B cell (primary cell): ENCODE data around the gene PLCD4. TPM values are rescaled to one million over a fixed set of nuclear protein-coding genes. Genes with fewer than 3 reads are reported as not detected.
A peak's percentile ranks its signal among the peaks of the same experiment; 100 is the strongest.

Experiments used
- ATAC-seq: fragments of 200-7000 bp; cut with Tn5 transposase; one replicate; pipeline ENCODE4 v1.10.0; 2021; ENCODE audit warnings: low read depth, mild to moderate bottlenecking, moderate number of reproducible peaks, moderate library complexity
- CTCF ChIA-PET: fragments of 350-600 bp; sonication (Branson Sonifier 250); formaldehyde crosslinking; loops from one replicate; lab custom pipeline; 2021; ENCODE audit warnings: antibody characterized with exemption, inconsistent platforms; lab: Charles Lee
- POLR2A ChIA-PET: fragments of 350-600 bp; sonication (Branson Sonifier 250); formaldehyde crosslinking; loops from one replicate; lab custom pipeline; 2021; ENCODE audit warnings: antibody characterized with exemption; lab: Charles Lee
- DNase-seq: peaks from one replicate; pipeline ENCODE4 v3.0.0; 2013
- H2AFZ ChIP-seq: 2 replicates; pipeline ENCODE4 v1.6.1; 2012; ENCODE audit warnings: mild to moderate bottlenecking, low read depth, low read length; ENCODE audit not compliant: insufficient read depth, poor library complexity, severe bottlenecking
- H3K27ac ChIP-seq, 2 donors: 1 replicate in 1 of 2; 2 replicates in 1 of 2; pipeline ENCODE4 v1.5.1; 2012 to 2013; ENCODE audit warnings: low read length in 2 of 2, mild to moderate bottlenecking in 2 of 2, moderate library complexity in 1 of 2
- H3K27me3 ChIP-seq, 4 experiments: fragments of 200-600 bp in 1 of 4; sonication (generic) in 1 of 4; replicated peaks in 1 of 4; 1 replicate in 2 of 4; 2 replicates in 2 of 4; pipeline versions ENCODE4 v1.6.1 to v1.7.0; 2013 to 2016; ENCODE audit warnings: low read length in 3 of 4, mild to moderate bottlenecking in 2 of 4, mixed read lengths in 1 of 4, moderate library complexity in 1 of 4; ENCODE audit not compliant: insufficient read depth in 4 of 4, control insufficient read depth in 3 of 4; ENCODE audit errors: control extremely low read depth in 1 of 4
- H3K36me3 ChIP-seq, 2 experiments: replicated peaks in 1 of 2; 1 replicate in 1 of 2; 2 replicates in 1 of 2; pipeline versions ENCODE4 v1.6.1 to v1.7.1; 2013; ENCODE audit warnings: low read length in 1 of 2; ENCODE audit not compliant: insufficient read depth in 2 of 2, control insufficient read depth in 1 of 2; ENCODE audit errors: control extremely low read depth in 1 of 2, extremely low read depth in 1 of 2
- H3K4me1 ChIP-seq, 2 donors: fragments of 200-600 bp in 1 of 2; sonication (generic) in 1 of 2; 1 replicate in 1 of 2; 2 replicates in 1 of 2; pipeline versions ENCODE4 v1.5.1 to v1.6.1; 2013 to 2017; ENCODE audit warnings: low read length in 2 of 2; ENCODE audit not compliant: control insufficient read depth in 2 of 2, insufficient read depth in 2 of 2
- H3K4me2 ChIP-seq: replicated peaks from 2 replicates; pipeline ENCODE3; 2012; ENCODE audit warnings: mild to moderate bottlenecking, low read depth, low read length; ENCODE audit not compliant: poor library complexity, severe bottlenecking
- H3K4me3 ChIP-seq, 5 experiments: fragments of 200-600 bp in 1 of 5; sonication (generic) in 1 of 5; 1 replicate in 3 of 5; 2 replicates in 2 of 5; pipeline versions ENCODE4 v1.5.1 to v1.7.0; 2011 to 2016; ENCODE audit warnings: low read length in 4 of 5, mild to moderate bottlenecking in 4 of 5, low read depth in 2 of 5, control low read depth in 1 of 5, moderate library complexity in 1 of 5; ENCODE audit not compliant: insufficient read depth in 1 of 5; ENCODE audit errors: control extremely low read depth in 1 of 5, extremely low read depth in 1 of 5
- H3K79me2 ChIP-seq: fragments of 200-600 bp; sonication (generic); one replicate; pipeline ENCODE4 v1.6.0; 2016; ENCODE audit warnings: low read length; ENCODE audit not compliant: control insufficient read depth, insufficient read depth
- H3K9ac ChIP-seq: fragments of 200-600 bp; sonication (generic); 2 replicates; pipeline ENCODE4 v1.6.1; 2017; ENCODE audit warnings: mild to moderate bottlenecking, low read length, moderate library complexity
- H3K9me3 ChIP-seq, 3 donors: one replicate each; pipeline versions ENCODE4 v1.6.1 to v1.7.1; 2013; ENCODE audit warnings: low read length in 2 of 3; ENCODE audit not compliant: control insufficient read depth in 2 of 3, insufficient read depth in 1 of 3; ENCODE audit errors: control extremely low read depth in 1 of 3
- H4K20me1 ChIP-seq: 2 replicates; pipeline ENCODE4 v1.6.0; 2012; ENCODE audit warnings: mild to moderate bottlenecking, low read length; ENCODE audit not compliant: insufficient read depth, control insufficient read depth, poor library complexity, severe bottlenecking
- H3K27ac Mint-ChIP-seq: one replicate; pipeline ENCODE4 v1.8.0; 2021; ENCODE audit warnings: mixed read lengths
- H3K27me3 Mint-ChIP-seq: one replicate; pipeline ENCODE4 v1.8.0; 2021; ENCODE audit warnings: mixed read lengths
- H3K4me1 Mint-ChIP-seq: one replicate; pipeline ENCODE4 v1.8.0; 2021; ENCODE audit warnings: mixed read lengths
- H3K4me3 Mint-ChIP-seq: one replicate; pipeline ENCODE4 v1.8.0; 2021; ENCODE audit warnings: mixed read lengths
- H3K9me3 Mint-ChIP-seq: one replicate; pipeline ENCODE4 v1.8.0; 2022; ENCODE audit warnings: mixed read lengths; ENCODE audit not compliant: insufficient read depth
- EZH2 ChIP-seq: IDR thresholded peaks from 2 replicates; pipeline ENCODE4 v1.6.1; 2012; ENCODE audit warnings: borderline replicate concordance, low read depth, mild to moderate bottlenecking, moderate library complexity, low read length; ENCODE audit not compliant: insufficient read depth, poor library complexity, severe bottlenecking
- WGBS: methylation state at CpG from one replicate; pipeline ENCODE4 v1.1.5; 2013; ENCODE audit warnings: missing lambda C conversion rate; ENCODE audit not compliant: insufficient coverage; 5-methylcytosine and 5-hydroxymethylcytosine counted together
- intact Hi-C: fragments of 100-400 bp; cut with micrococcal nuclease; formaldehyde crosslinking; loops from one replicate; pipeline ENCODE4 v1.10.0; 2022
- polyA plus RNA-seq: library from polyadenylated mRNA; depleted of rRNA; stranded (reverse); fragments of >200 nt; gene quantifications from 2 replicates; pipeline ENCODE4 v1.2.3, GENCODE V29; 2012
- total RNA-seq, 2 donors: library from RNA; stranded (reverse); fragments of 120-200 nt in 1 of 2; gene quantifications; 1 replicate in 1 of 2; 2 replicates in 1 of 2; pipeline versions ENCODE4 v1.2.3 to v1.2.4, GENCODE V29; 2013 to 2022
- TF ChIP-seq, protein P1 (sequence below): fragments of 200-600 bp; IDR thresholded peaks from one replicate; pipeline ENCODE4 v1.8.0; 2022; ENCODE audit warnings: antibody characterized with exemption, mild to moderate bottlenecking

The PLCD4 gene
- total and polyA plus RNA-seq, 2 donors (not counting 1 experiment from before 2014, with no cell fraction given) = 0.25 to 0.62 TPM

DNA sequence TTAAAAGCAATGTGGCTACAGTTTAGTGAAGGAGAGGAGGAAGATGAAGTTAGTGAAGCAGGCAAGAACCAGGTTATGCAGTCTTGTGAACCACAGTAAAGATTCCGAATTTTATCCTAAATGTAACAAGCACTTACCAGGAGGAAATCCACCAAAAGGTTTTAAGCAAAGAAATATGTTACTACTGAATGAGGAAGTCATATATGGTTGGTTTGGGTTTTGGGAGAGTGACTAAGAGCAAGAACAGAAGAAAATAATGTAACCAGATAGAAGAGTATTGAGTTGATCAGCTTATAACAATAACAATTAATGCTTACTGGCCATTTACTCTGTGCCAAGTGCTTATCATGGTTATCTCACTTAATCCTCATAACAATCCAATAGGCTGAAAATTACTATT lies 41.4 kb upstream of the PLCD4 start:
- no CpG with 5 or more reads among the region's 1 CpG for WGBS
- no peaks in the 10 kb centered on the region for H3K9me3 ChIP-seq
- H3K79me2 ChIP-seq = peaks cover 88% of the 10 kb centered on the region
- H3K9ac ChIP-seq = no peak overlapping the region
- intact Hi-C loops = loop anchor here (5.0 kb wide), 2 partner anchors 106 to 596 kb away; partner anchors contain the start of genes NHEJ1, RNF25 and STK36
- Mint-ChIP-seq H3K4me3 (peak overlapping the region; percentile 96), H3K27me3 (no peaks in the 10 kb centered on the region), H3K9me3 (no peaks in the 10 kb centered on the region), H3K27ac (no peak overlapping the region), H3K4me1 (peaks cover 51% of the 10 kb centered on the region)
- CTCF ChIA-PET = no interaction called here
- H2AFZ ChIP-seq = no peak overlapping the region
- DNase-seq (no peak), ATAC-seq (no peak)
- H3K27ac ChIP-seq = peak overlapping the region in 1 of 2 donors; percentile 54
- no peaks in the 10 kb centered on the region for H4K20me1 ChIP-seq
- TF ChIP-seq, protein P1, sequence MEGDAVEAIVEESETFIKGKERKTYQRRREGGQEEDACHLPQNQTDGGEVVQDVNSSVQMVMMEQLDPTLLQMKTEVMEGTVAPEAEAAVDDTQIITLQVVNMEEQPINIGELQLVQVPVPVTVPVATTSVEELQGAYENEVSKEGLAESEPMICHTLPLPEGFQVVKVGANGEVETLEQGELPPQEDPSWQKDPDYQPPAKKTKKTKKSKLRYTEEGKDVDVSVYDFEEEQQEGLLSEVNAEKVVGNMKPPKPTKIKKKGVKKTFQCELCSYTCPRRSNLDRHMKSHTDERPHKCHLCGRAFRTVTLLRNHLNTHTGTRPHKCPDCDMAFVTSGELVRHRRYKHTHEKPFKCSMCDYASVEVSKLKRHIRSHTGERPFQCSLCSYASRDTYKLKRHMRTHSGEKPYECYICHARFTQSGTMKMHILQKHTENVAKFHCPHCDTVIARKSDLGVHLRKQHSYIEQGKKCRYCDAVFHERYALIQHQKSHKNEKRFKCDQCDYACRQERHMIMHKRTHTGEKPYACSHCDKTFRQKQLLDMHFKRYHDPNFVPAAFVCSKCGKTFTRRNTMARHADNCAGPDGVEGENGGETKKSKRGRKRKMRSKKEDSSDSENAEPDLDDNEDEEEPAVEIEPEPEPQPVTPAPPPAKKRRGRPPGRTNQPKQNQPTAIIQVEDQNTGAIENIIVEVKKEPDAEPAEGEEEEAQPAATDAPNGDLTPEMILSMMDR = no peak
- no peak for TF ChIP-seq EZH2
- no peaks in the 10 kb centered on the region for H3K27me3 ChIP-seq
- H3K4me2 ChIP-seq = no peak overlapping the region
- H3K4me1 ChIP-seq = peaks cover 29 to 31% of the 10 kb centered on the region in 2 donors
- POLR2A ChIA-PET = no interaction called here
- no peak overlapping the region for H3K4me3 ChIP-seq
- peaks cover 0 to 20% of the 10 kb centered on the region in 2 experiments for H3K36me3 ChIP-seq

DNA sequence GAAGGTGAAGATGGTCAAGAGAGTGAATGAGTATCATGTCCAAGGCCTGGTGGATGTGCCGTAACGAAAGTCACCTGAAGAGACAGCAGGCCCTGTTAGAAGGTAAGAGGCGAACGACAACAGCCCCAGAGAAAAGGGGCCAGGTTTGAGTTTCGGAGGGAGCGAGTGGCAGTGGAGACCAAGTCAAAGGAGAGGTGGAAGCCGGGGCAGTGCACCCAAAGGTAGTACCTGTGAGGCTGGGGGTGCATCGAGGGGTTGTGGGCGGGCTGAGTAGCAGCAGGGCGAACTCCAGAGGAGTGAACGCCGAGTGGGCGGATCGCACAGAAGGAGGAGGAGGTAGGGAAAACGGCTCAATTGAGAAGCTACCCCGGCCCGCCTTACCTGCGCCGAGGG lies 39.9 kb upstream of the PLCD4 start:
- H3K79me2 ChIP-seq = peaks cover 90% of the 10 kb centered on the region
- peak overlapping the region; percentile 58 to 84 (median 83) for H3K4me3 ChIP-seq
- intact Hi-C loops = loop anchor here (1.0 to 5.0 kb wide), 12 partner anchors 92 to 931 kb away; partner anchors contain the start of genes AAMP, ARPC2, BCS1L and CNPPD1
- H3K4me3 Mint-ChIP-seq = peak overlapping the region; percentile 96
- no peaks in the 10 kb centered on the region for H3K27me3 Mint-ChIP-seq
- H2AFZ ChIP-seq = peak overlapping the region; percentile 83
- H4K20me1 ChIP-seq = no peaks in the 10 kb centered on the region
- peak overlapping the region; percentile 93 to 95 for H3K27ac ChIP-seq
- WGBS = under 1% methylated on average over 19 of the region's 19 CpGs
- peak overlapping the region; percentile 83 for H3K4me2 ChIP-seq
- H3K9ac ChIP-seq = peak overlapping the region; percentile 98
- H3K27ac Mint-ChIP-seq = peak overlapping the region; percentile 100
- peaks cover 55% of the 10 kb centered on the region for H3K4me1 Mint-ChIP-seq
- ChIA-PET POLR2A (no interaction called here), CTCF (no interaction called here)
- H3K4me1 ChIP-seq = peaks cover 29 to 31% of the 10 kb centered on the region in 2 donors
- H3K9me3 ChIP-seq = no peaks in the 10 kb centered on the region
- no peaks in the 10 kb centered on the region for H3K9me3 Mint-ChIP-seq
- H3K36me3 ChIP-seq = peaks cover 0 to 15% of the 10 kb centered on the region in 2 experiments
- H3K27me3 ChIP-seq = no peaks in the 10 kb centered on the region
- ATAC-seq (peak; percentile 42), DNase-seq (no peak)
- TF ChIP-seq EZH2 = no peak
- TF ChIP-seq, protein P1 = no peak
